HG02798 (cell line): Measurements from ENCODE around the gene SLC26A9.

ENCODE experiments used
- ATAC-seq: cut with Tn5 transposase; IDR thresholded peaks from one replicate; pipeline ENCODE4 v1.9.1; 2021; ENCODE audit warnings: mild to moderate bottlenecking; ENCODE audit not compliant: unreplicated experiment, poor library complexity

SLC26A9 gene

DNA sequence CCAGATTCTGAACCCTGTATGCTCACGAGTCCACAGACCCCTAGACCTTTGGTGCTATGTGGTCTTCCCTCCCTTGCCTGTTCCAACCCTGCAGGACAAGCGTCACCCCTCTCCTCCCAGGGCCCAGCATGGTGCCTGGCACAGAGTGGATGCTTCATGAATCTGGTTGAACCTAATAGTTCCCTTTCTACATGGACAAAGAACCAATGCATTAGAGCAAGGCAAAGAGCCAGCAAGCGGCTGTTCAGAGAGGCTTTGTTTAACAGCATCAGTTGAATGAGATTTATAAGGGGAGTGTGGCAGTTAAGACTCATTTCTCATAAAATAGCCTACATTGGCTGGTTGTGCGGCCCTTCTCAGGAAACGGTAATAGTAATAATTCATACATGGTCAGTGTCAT is 14.9 kb downstream of the SLC26A9 start:
- no peak for ATAC-seq

GRCh38 chr1:205927676-205928075 is 15.6 kb downstream of the SLC26A9 start:
- no peak for ATAC-seq

- ATAC-seq = no peak
Measured at GRCh38 chr1:205927247-205927646, 16.0 kb downstream of the SLC26A9 start.

DNA sequence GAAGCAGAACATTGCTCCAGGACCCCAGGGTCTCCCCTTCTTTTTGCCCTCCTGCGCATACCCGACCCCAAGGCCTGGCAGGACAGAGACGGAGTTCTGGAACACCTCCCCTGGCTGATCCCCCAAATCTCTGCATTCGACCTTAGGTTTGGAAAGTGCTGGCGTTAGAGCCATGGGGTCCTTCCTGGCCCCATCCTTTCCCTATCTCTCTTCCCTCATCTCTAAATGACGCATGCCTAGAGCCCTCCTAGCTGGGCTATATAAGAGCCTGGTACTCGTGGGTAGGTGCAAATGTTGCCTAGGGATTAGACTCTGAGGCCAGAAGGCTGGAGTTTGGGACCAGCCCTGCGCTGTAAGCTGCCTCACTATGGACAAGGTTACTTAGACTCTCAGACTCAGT is 16.6 kb downstream of the SLC26A9 start:
- ATAC-seq = no peak

DNA sequence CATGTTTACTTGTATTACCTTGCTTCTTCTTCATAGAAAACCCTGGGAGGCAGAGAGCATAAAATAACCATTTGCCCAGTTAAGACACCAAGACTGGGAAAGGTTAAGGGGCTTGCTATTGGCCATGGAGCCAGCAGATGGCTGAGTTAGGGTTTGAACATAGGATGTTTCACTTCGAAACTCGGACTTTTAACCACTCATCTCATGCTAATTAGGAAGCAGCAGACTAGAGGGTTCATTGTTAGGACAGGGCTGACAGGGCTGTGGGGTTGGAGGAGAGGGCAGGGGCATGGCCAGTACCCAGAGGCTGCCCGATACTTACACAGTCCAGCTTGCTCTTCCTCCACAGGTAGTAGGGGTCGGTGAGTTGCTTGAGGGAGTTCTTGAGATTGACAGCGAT is 17.0 kb downstream of the SLC26A9 start:
- no peak for ATAC-seq

- no peak for ATAC-seq
Measured at GRCh38 chr1:205925736-205926135, 17.5 kb downstream of the SLC26A9 start.

- no peak for ATAC-seq
Measured at GRCh38 chr1:205924460-205924790, 18.8 kb downstream of the SLC26A9 start.

DNA sequence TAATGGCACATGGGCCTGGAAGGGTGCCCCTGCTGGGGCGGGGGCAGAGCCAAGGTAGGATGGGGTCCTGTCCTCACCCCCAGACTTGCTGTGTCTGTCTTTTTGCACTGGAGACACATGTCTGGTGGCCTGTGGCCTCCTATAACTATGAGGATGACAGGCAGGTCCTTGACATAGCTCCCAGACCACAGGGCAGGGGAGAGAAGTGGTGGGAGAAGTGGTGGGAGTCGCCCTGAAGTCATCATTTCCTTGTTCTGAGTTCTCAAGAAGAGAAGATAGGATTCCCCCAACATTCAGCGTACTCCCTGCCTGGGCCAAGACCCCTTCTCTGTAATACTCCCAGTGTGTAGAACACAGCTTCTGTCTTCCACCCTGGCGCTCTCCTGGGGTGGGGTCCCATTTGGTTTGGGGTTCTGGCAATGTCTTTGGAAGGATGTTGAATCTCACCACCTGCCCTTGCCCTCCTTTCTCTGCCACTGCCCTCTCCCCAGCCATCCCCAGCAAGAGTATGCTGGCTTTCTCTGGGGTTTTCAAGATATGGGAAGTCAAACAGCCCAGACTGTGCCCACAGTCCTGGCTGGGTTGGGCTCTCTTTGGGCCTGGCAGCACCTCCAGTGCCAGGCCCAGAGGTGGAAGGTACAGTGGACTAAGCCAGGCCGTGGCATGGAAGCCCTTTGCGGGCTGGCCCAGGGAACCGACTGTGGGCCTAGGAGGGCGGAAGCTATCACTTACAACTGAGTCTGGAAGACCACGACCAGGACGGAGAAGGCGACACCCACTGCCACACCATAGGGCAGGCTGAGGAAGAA is 19.4 kb downstream of the SLC26A9 start:
- ATAC-seq = no peak

DNA sequence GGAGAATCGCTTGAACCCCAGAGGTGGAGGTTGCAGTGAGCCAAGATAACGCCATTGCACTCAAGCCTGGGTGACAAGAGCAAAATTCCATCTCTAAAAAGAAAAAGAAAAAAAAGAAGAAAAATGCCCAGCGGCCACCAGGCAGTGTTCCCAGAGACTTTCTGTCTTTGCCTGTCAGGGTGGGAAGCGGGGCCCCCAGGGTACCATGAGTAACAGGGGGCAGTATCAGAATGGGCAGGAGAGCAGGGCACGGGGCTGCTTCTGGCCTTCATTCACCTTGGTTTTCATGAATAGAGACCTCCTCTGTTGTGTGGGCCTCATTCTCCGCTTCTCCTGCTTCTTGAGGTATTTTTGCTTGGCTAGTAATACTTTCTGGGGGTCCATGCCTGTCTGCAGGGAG is 20.4 kb downstream of the SLC26A9 start:
- no peak for ATAC-seq

- ATAC-seq = no peak
Measured at GRCh38 chr1:205922314-205922713, 20.9 kb downstream of the SLC26A9 start.

DNA sequence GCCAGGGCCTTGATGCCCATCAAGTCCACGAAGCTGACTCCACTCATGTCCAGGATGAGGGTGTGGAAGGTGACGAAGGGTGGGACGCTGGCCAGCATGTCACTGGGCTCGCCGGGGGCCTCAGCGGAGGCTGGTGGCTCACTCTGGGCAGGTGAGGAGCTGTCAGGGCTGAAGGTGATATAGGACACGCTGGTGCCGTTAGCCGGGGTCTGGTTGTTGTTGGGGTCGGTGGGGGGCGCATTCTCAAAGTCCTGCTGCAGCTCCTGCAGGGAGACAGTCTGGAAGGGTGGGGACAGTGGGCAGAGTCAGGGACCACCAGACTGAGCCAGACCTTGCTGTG is 21.7 kb downstream of the SLC26A9 start:
- ATAC-seq = no peak

DNA sequence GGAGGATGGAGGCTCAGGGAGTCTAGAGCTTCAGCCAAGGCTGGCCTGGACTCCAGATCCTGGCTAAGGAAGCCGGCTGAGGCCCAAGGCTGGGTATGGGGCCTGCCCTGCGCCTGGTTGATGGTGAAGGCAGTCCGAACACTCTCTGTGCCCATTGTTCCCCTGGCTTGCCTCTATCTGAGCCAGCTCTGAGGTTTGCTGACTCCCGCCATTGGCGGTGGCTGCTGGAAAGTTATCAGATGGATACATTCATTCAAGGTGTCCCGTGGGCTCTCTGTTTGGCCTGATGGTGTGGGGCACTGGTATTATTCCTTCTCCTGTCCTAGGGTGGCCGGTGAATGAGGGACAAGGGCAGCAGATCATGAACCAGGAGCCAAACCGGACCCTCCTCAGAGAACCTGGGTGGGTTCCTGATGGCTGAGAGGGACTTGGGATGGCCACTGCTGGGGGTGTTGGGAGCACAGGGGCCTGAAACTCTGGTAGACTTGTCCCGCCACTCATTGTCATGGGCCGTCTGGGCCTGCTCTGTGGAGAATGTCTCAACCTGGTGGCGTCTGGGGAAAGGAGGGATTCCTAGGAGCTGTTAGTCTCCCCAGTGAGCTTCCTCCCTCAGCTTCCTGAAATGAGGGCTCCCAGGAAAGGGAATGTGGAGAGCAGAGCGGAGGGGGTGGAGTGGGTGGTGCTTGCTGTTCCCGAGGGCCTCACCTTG is 22.2 kb downstream of the SLC26A9 start:
- no peak for ATAC-seq

GRCh38 chr1:205920159-205920558 is 23.1 kb downstream of the SLC26A9 start:
- no peak for ATAC-seq

DNA sequence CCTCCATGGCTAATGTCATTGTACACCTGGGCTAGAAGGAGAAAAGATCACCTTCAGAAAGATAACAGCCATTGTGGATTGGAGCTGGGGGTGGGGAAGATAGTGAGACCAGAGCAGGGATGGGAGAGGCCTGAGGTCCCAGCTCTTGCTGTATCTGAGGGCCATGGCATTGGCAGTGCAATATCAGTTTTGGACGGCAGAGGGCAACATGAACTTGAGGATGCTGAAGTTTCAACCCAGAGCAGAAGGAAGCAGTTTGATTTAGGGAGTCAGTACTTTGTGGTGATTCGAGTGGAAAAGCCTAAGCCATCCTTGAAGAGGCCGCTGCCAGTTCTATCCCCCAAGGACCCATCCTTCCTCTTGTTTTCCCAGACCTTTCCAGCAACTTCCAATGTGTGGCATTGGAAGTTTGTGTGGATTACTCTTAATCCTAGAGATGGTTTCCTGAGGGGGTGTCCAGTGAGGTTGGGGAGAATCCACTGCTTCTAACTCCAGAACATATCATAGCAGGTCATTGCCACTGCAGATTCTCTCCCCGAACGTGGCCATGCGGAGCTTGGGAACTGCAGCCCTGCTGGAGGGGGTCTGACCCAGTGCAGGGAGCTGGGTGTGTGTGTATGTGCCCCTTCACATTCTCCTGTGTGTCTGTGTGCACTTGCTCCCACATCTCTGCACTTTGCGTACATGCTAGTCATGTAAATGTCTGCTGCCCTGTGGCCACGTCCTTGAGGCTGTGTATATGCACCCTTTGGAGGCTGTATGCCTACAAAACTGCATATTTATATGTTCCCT is 24.1 kb downstream of the SLC26A9 start:
- peak; percentile 67 for ATAC-seq

DNA sequence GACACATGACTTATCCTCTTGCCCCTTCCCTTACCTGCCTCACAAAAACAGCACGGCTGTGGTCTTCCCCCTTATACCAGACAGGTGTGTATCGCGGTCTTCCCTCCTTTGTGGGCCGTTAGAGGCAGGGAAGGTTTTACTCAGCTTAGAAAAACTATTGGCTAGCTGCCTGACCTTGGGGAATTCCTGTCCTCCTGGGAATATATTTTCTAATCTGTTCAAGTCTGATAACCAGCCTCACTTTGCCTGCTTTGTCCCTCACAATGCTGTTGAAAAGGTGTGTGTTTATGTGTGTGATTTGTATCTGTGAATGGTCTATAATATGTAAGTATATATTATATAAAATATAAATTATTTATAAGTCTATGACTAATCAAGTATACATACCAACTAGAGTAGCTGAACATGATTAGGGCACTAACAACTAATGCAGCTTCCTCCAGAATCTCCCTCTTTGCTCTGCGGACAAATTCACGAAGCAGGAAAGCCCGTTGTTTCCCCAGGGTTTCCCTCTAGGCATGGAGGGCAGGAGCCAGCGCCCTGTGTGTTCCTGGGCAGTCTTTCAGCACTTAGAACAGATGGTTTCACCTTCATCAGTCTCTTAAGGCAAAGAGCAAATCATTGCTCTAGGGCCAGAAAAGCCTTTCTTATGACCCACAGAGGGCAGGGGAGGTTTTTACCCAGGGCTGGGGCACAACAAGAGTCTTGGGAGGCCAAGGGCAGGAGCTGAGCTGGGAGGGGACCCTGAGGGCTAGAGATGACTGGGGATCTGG is 25.6 kb downstream of the SLC26A9 start:
- ATAC-seq = no peak

DNA sequence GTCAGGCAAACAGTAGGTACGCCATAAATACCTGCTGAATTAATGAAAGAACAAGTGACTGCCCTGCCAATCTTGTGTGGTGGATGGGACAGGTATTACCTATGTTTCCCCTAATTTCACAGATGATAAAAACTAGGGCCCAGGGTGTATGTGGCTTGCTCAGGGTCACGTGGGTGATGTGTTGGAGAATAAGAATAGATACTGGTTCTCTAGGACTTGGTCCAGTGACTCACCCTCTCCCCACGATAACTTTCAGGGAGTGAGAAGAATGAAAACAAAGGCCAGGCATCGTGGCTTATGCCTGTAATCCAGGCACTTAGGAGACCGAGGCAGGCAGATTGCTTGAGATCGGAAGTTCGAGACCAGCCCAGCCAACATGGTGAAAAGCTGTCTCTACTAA is 26.7 kb downstream of the SLC26A9 start:
- no peak for ATAC-seq

GRCh38 chr1:205915354-205915990 is 27.8 kb downstream of the SLC26A9 start:
- no peak for ATAC-seq

GRCh38 chr1:205914730-205915129 is 28.5 kb downstream of the SLC26A9 start:
- ATAC-seq = no peak

DNA sequence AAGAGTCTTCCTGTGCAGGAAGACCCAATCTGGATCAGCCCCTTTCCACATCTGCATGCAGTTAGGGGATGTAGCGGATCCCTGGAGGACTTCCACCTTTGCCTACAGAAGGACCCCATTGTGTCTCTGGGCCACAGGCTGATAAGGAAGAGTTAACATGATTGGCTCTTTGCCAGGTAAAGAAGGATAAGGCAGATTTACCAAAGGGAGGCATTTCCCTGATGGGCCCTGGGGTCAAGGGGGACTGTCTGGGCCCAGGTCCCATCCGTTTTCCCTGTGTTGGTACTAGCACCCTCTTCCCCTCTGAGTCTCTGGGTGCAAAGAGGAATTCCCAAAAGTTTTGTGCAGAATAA is 29.1 kb downstream of the SLC26A9 start:
- ATAC-seq = no peak

DNA sequence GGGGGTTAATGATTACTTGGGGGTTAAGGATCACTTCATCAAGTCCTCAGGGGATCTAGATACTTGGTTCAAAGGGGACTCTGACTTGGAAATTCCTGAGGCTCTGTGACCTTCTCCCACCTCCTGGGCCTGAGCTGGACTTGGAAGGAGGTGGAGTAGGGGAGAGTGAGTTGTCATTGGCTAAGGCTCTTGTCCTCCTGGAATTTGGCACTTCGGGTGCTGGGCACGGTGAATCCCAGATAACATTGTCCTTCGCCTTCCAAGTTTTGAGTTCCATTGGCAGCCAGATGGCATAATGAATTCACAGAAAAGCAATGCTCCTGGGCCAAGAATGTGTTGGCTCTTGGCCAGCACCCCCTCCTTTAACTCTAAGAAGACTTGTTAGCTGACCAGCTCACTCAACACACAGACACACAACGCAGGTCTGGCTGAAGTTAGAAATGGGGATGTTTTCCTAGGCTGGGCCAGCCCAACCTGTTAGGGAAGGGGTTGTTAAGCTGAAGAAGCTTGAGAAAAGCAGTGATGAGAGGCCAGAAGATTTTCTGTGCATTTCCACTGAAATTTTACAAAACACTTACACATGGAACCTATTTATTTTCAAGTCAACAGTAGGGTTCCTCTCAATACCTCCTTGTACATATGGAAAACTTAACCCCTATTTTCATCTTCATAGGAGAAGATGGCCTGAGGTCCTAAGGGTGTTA is 29.7 kb downstream of the SLC26A9 start:
- no peak for ATAC-seq
